GM23248 (cell line): Measurements from ENCODE around the gene B4GAT1. TPM values are rescaled to one million over a fixed set of nuclear protein-coding genes. Genes with fewer than 3 reads are reported as not detected.

Experiments
- DNase-seq: peaks from one replicate; pipeline ENCODE4 v3.0.0-alpha.2; 2015
- H2AFZ ChIP-seq: fragments of 200-600 bp; sonication (generic); 2 replicates; pipeline ENCODE4 v1.6.1; 2016; ENCODE audit warnings: antibody characterized with exemption
- H3F3A ChIP-seq: fragments of 200-600 bp; sonication (generic); 2 replicates; pipeline ENCODE4 v1.6.1; 2016; ENCODE audit warnings: mild to moderate bottlenecking, antibody characterized with exemption, mixed run types; ENCODE audit not compliant: insufficient read depth
- H3K27ac ChIP-seq: fragments of 200-600 bp; sonication (generic); 2 replicates; pipeline ENCODE4 v1.5.1; 2016; ENCODE audit warnings: mild to moderate bottlenecking
- H3K27me3 ChIP-seq: fragments of 200-600 bp; sonication (generic); replicated peaks from 2 replicates; pipeline ENCODE4 v1.6.1; 2016; ENCODE audit warnings: mild to moderate bottlenecking; ENCODE audit not compliant: insufficient read depth
- H3K36me3 ChIP-seq: fragments of 200-600 bp; sonication (generic); 2 replicates; pipeline ENCODE4 v1.6.1; 2016; ENCODE audit warnings: low read depth, mild to moderate bottlenecking
- H3K4me1 ChIP-seq: fragments of 200-600 bp; sonication (generic); 2 replicates; pipeline ENCODE4 v1.6.1; 2016; ENCODE audit warnings: mild to moderate bottlenecking; ENCODE audit not compliant: insufficient read depth
- H3K4me2 ChIP-seq: fragments of 200-600 bp; sonication (generic); one replicate; pipeline ENCODE4 v1.6.1; 2016; ENCODE audit warnings: mild to moderate bottlenecking; ENCODE audit not compliant: unreplicated experiment
- H3K4me3 ChIP-seq: fragments of 200-600 bp; sonication (generic); 2 replicates; pipeline ENCODE4 v1.5.1; 2016; ENCODE audit warnings: mild to moderate bottlenecking
- H3K79me2 ChIP-seq: fragments of 200-600 bp; sonication (generic); 2 replicates; pipeline ENCODE4 v1.6.1; 2016; ENCODE audit warnings: mild to moderate bottlenecking; ENCODE audit not compliant: insufficient read depth
- H3K9ac ChIP-seq: fragments of 200-600 bp; sonication (generic); 2 replicates; pipeline ENCODE4 v1.6.1; 2016; ENCODE audit warnings: mild to moderate bottlenecking
- H3K9me2 ChIP-seq: fragments of 200-600 bp; sonication (generic); 2 replicates; pipeline ENCODE4 v1.6.1; 2016; ENCODE audit warnings: mixed run types, mild to moderate bottlenecking, moderate library complexity; ENCODE audit not compliant: insufficient read depth
- H3K9me3 ChIP-seq: fragments of 200-600 bp; sonication (generic); one replicate; pipeline ENCODE4 v1.6.1; 2017; ENCODE audit warnings: low read depth
- H4K20me1 ChIP-seq: fragments of 200-600 bp; sonication (generic); 2 replicates; pipeline ENCODE4 v1.6.0; 2016; ENCODE audit not compliant: insufficient read depth
- EZH2 ChIP-seq: fragments of 200-600 bp; sonication (generic); IDR thresholded peaks from 2 replicates; pipeline ENCODE4 v1.6.1; 2018; ENCODE audit warnings: antibody characterized with exemption, mild to moderate bottlenecking; ENCODE audit not compliant: insufficient read depth, poor library complexity, severe bottlenecking
- EZH2phosphoT487 ChIP-seq: fragments of 200-600 bp; sonication (generic); IDR thresholded peaks from 2 replicates; pipeline ENCODE4 v1.6.1; 2018; ENCODE audit warnings: antibody characterized with exemption, moderate library complexity, mild to moderate bottlenecking, low read depth; ENCODE audit not compliant: insufficient read depth
- WGBS, 2 experiments: methylation state at CpG; one replicate each; pipeline ENCODE4 v1.1.6; 2015 to 2017; ENCODE audit warnings: low lambda C conversion rate in 2 of 2, low coverage in 1 of 2; ENCODE audit errors: missing lambda C conversion rate in 2 of 2; 5-methylcytosine and 5-hydroxymethylcytosine counted together
- in situ Hi-C: fragments of 300-500 bp; cut with MboI; formaldehyde crosslinking; loops from 2 replicates; pipeline ENCODE4 v1.15.0; 2020
- polyA plus RNA-seq: library from polyadenylated mRNA; unstranded; fragments of >200 nt; fragmentation: Nextera tagmentation; extraction: Ambion mirVana; gene quantifications from 2 replicates; pipeline ENCODE4 v1.2.1, GENCODE V29; 2016
- total RNA-seq: library from RNA; depleted of rRNA; stranded (reverse); fragments of >200 nt; shearing (Covaris generic); gene quantifications from 2 replicates; pipeline ENCODE4 v1.2.3, GENCODE V29; 2014

Gene B4GAT1
- total and polyA plus RNA-seq, 2 experiments from 2014 or later = 23.9 to 32.0 TPM

- Histone ChIP-seq H3K27me3 (no peaks in the 10 kb centered on the region), H3K36me3 (no peaks in the 10 kb centered on the region), H3K9me2 (no peaks in the 10 kb centered on the region), H3K4me3 (no peak overlapping the region), H3K4me2 (no peak overlapping the region), H2AFZ (no peak overlapping the region), H3K9ac (no peak overlapping the region), H3F3A (no peaks in the 10 kb centered on the region), H3K27ac (no peak overlapping the region), H3K79me2 (no peaks in the 10 kb centered on the region), H4K20me1 (no peaks in the 10 kb centered on the region), H3K9me3 (no peaks in the 10 kb centered on the region), H3K4me1 (no peaks in the 10 kb centered on the region)
- no peak for TF ChIP-seq EZH2phosphoT487
- no peak for TF ChIP-seq EZH2
- whole genome bisulfite sequencing, 2 experiments = 72 to 79% methylated on average over 13 to 15 of the region's 15 CpGs
- no peak for DNase-seq
- in situ Hi-C loops = no loop called here
Observed at GRCh38 chr11:66363805-66364535, 16.5 kb upstream of the B4GAT1 start.

DNA sequence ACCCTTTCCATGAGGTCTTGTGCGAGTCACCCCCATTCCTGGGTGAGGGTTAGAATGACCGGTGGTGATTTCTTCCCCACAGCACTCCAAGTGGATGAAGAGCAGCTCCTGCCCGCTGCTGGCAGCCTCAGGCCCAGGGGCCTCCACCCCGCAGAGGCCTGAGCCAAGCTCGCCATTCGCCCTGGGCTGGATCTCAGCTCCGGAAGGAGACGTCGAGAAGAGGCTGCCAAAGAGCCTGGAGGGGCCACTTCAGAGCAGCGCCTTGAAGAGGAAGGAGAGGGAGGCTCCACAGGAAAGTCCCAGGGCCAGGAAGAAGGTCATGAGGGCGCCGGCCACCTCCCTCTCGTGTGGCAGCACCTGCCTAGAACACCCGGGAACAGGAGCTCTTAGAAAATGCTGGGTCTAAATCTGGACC lies 15.8 kb upstream of the B4GAT1 start:
- H3K4me1 ChIP-seq = no peaks in the 10 kb centered on the region
- H2AFZ ChIP-seq = no peak overlapping the region
- H3K79me2 ChIP-seq = no peaks in the 10 kb centered on the region
- in situ Hi-C loops = no loop called here
- no peaks in the 10 kb centered on the region for H3K36me3 ChIP-seq
- TF ChIP-seq EZH2 (no peak), EZH2phosphoT487 (no peak)
- peak; percentile 16 for DNase-seq
- no peaks in the 10 kb centered on the region for H3F3A ChIP-seq
- no peak overlapping the region for H3K4me3 ChIP-seq
- no peaks in the 10 kb centered on the region for H3K9me2 ChIP-seq
- H3K4me2 ChIP-seq = no peak overlapping the region
- H4K20me1 ChIP-seq = no peaks in the 10 kb centered on the region
- H3K27ac ChIP-seq = no peak overlapping the region
- H3K9ac ChIP-seq = no peak overlapping the region
- WGBS, 2 experiments = 58 to 62% methylated on average over 13 to 14 of the region's 14 CpGs
- no peaks in the 10 kb centered on the region for H3K9me3 ChIP-seq
- H3K27me3 ChIP-seq = no peaks in the 10 kb centered on the region

GRCh38 chr11:66362481-66363147 lies 15.2 kb upstream of the B4GAT1 start:
- in situ Hi-C loops = no loop called here
- Histone ChIP-seq H3K4me3 (no peak overlapping the region), H3K36me3 (no peaks in the 10 kb centered on the region), H3K9me3 (no peaks in the 10 kb centered on the region), H2AFZ (no peak overlapping the region), H3K9ac (no peak overlapping the region), H3K4me1 (no peaks in the 10 kb centered on the region), H3K27ac (no peak overlapping the region), H3K79me2 (no peaks in the 10 kb centered on the region), H3K27me3 (no peaks in the 10 kb centered on the region), H3K4me2 (no peak overlapping the region), H4K20me1 (no peaks in the 10 kb centered on the region), H3F3A (no peaks in the 10 kb centered on the region), H3K9me2 (no peaks in the 10 kb centered on the region)
- DNase-seq = no peak
- no peak for TF ChIP-seq EZH2phosphoT487
- no peak for TF ChIP-seq EZH2
- WGBS, 2 experiments = 79 to 82% methylated on average over 9 of the region's 9 CpGs

DNA sequence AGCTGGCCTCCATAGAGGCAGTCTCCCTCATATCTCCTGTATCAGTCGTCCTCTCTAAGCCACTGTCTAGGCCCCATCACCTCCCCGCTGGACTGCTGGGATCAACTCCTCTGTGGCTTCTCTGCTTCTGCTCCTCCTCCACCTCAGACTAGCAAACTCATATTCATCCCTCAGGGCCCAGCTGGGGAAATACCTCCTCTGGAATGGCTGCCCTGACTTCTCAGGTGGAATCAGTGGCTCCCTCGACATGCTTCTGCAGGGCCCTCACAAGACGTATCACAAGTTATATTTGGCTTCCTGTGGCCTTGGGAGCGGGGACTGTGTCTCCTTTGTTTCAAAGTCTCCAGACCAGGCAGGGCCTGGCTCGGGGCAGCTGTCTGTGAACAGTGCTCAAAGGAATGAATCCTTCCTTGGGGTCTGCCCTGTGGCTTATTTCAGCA lies 14.1 kb upstream of the B4GAT1 start:
- no peak overlapping the region for H3K9ac ChIP-seq
- no peaks in the 10 kb centered on the region for H3K27me3 ChIP-seq
- no peak overlapping the region for H3K27ac ChIP-seq
- H3K36me3 ChIP-seq = no peaks in the 10 kb centered on the region
- H3K79me2 ChIP-seq = no peaks in the 10 kb centered on the region
- H3K4me1 ChIP-seq = no peaks in the 10 kb centered on the region
- no peak overlapping the region for H3K4me3 ChIP-seq
- no peak overlapping the region for H3K4me2 ChIP-seq
- no peaks in the 10 kb centered on the region for H3F3A ChIP-seq
- H2AFZ ChIP-seq = no peak overlapping the region
- TF ChIP-seq EZH2 = no peak
- TF ChIP-seq EZH2phosphoT487 = no peak
- no peaks in the 10 kb centered on the region for H3K9me3 ChIP-seq
- no peaks in the 10 kb centered on the region for H3K9me2 ChIP-seq
- no peaks in the 10 kb centered on the region for H4K20me1 ChIP-seq
- in situ Hi-C loops = no loop called here
- WGBS, 2 experiments = 84 to 88% methylated on average over 6 of the region's 6 CpGs
- DNase-seq = no peak
